ENCODE results near the gene RNF217.

DNA sequence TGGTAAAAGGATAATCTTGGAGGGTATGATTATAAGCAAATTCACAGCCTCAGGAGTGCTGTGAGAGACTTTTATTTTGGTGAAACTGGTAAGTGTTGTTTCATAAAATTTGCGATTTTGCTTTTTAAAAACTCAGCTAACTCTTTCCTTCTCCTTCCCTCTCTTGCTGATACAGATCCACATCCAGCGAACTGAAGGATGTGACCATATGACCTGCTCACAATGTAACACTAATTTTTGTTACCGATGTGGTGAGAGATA, 114.2 kb downstream of the RNF217 start:
- TF ChIP-seq, protein P1, sequence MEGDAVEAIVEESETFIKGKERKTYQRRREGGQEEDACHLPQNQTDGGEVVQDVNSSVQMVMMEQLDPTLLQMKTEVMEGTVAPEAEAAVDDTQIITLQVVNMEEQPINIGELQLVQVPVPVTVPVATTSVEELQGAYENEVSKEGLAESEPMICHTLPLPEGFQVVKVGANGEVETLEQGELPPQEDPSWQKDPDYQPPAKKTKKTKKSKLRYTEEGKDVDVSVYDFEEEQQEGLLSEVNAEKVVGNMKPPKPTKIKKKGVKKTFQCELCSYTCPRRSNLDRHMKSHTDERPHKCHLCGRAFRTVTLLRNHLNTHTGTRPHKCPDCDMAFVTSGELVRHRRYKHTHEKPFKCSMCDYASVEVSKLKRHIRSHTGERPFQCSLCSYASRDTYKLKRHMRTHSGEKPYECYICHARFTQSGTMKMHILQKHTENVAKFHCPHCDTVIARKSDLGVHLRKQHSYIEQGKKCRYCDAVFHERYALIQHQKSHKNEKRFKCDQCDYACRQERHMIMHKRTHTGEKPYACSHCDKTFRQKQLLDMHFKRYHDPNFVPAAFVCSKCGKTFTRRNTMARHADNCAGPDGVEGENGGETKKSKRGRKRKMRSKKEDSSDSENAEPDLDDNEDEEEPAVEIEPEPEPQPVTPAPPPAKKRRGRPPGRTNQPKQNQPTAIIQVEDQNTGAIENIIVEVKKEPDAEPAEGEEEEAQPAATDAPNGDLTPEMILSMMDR (IDR thresholded peaks at IDR 0.05) = no peak
- no peak for TF ChIP-seq POLR2A (IDR thresholded peaks at IDR 0.05)

All from body of pancreas (tissue), 4 donors.